GM10847 (cell line): ENCODE measurements around the gene CXCR6.

ENCODE experiments used
- POLR2A ChIP-seq: IDR thresholded peaks from 2 replicates; pipeline ENCODE4 v1.6.1; 2011; ENCODE audit not compliant: insufficient read length; ENCODE audit errors: extremely low read depth

Gene CXCR6

GRCh38 chr3:45952456-45952855 is 9.2 kb downstream of the CXCR6 start:
- no peak for TF ChIP-seq POLR2A

GRCh38 chr3:45953536-45953935 is 10.3 kb downstream of the CXCR6 start:
- TF ChIP-seq POLR2A, result no peak

GRCh38 chr3:45954306-45954705 is 11.0 kb downstream of the CXCR6 start:
- no peak for TF ChIP-seq POLR2A

- no peak for TF ChIP-seq POLR2A
These were observed 11.9 kb downstream of the CXCR6 start for GRCh38 chr3:45955017-45955647.

- TF ChIP-seq POLR2A, result no peak
These were observed 12.4 kb downstream of the CXCR6 start for GRCh38 chr3:45955706-45956105.

- TF ChIP-seq POLR2A, result no peak
These were observed 14.3 kb downstream of the CXCR6 start for GRCh38 chr3:45957586-45957985.

GRCh38 chr3:45958321-45958791 is 15.1 kb downstream of the CXCR6 start:
- TF ChIP-seq POLR2A, result no peak

GRCh38 chr3:45959201-45959600 is 15.9 kb downstream of the CXCR6 start:
- TF ChIP-seq POLR2A, result no peak

GRCh38 chr3:45960289-45960688 is 17.0 kb downstream of the CXCR6 start:
- no peak for TF ChIP-seq POLR2A

GRCh38 chr3:45962033-45962432 is 18.8 kb downstream of the CXCR6 start:
- no peak for TF ChIP-seq POLR2A

GRCh38 chr3:45964139-45964538 is 20.9 kb downstream of the CXCR6 start:
- TF ChIP-seq POLR2A, result no peak

GRCh38 chr3:45965253-45965652 is 22.0 kb downstream of the CXCR6 start:
- no peak for TF ChIP-seq POLR2A

GRCh38 chr3:45965653-45966052 is 22.4 kb downstream of the CXCR6 start:
- no peak for TF ChIP-seq POLR2A

GRCh38 chr3:45966371-45966791 is 23.1 kb downstream of the CXCR6 start:
- TF ChIP-seq POLR2A, result no peak

- no peak for TF ChIP-seq POLR2A
These were observed 23.8 kb downstream of the CXCR6 start for GRCh38 chr3:45966950-45967640.

GRCh38 chr3:45967724-45968123 is 24.5 kb downstream of the CXCR6 start:
- TF ChIP-seq POLR2A, result no peak

GRCh38 chr3:45968149-45968548 is 24.9 kb downstream of the CXCR6 start:
- TF ChIP-seq POLR2A, result no peak
